NCI-H1930 (cell line): ENCODE results near the gene LILRB1.
"Not testable (repeated sequence)": the region's sequence is repeated elsewhere in the genome, so short reads cannot be mapped to it uniquely, and the experiment has no call there.

Source experiments
- DNase-seq, 2 experiments: peaks; one replicate each; lab custom pipeline; 2025; lab: John Stamatoyannopoulos, UW

The LILRB1 gene

DNA sequence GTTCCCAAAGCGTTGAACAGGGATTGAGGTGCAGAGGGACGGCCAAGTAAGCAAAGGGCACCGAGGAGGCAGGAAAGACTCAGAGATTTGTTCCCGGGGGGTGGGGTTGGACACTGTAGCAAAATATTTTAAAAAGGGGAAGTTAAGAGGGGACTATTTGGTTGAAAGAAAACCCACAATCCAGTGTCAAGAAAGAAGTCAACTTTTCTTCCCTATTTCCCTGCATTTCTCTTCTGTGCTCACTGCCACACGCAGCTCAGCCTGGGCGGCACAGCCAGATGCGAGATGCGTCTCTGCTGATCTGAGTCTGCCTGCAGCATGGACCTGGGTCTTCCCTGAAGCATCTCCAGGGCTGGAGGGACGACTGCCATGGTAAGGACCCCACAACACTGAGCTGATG is at the start of gene LILRB1:
Gene LILRB1 (plus strand): TSS at position 223 of the 400 bp plus-strand sequence. CDS start 590 bp downstream, outside the sequence.
- not testable (repeated sequence) for DNase-seq

GRCh38 chr19:54586397-54586796 is 43.9 kb upstream of the LILRB1 start:
- no peak for DNase-seq

DNA sequence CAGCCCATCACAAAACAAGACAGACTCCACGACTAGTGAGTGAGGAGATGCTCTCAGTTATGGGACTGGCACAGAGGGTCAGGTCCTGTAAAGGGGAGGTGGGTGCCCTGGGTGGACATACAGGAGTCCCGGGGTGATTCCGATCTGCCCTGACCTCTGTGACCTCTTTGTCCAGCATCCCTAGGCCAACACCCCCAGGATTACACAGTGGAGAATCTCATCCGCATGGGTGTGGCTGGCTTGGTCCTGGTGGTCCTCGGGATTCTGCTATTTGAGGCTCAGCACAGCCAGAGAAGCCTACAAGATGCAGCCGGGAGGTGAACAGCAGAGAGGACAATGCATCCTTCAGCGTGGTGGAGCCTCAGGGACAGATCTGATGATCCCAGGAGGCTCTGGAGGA is 43.3 kb upstream of the LILRB1 start:
- DNase-seq = no peak

DNA sequence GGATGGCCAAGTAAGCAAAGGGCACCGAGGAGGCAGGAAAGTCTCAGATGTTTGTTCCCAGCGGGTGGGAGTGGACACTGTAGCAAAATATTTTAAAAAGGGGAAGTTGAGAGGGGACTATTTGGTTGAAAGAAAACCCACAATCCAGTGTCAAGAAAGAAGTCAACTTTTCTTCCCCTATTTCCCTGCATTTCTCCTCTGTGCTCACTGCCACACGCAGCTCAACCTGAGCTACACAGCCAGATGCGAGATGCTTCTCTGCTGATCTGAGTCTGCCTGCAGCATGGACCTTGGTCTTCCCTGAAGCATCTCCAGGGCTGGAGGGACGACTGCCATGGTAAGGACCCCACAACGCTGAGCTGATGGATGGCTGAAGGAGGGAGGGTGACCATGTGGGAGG is 36.8 kb upstream of the LILRB1 start, which contains the start of gene LILRA1:
Gene LILRA1 (plus strand): TSS at position 188 of the 400 bp plus-strand sequence. CDS start 613 bp downstream, outside the sequence.
- DNase-seq = not testable (repeated sequence)

DNA sequence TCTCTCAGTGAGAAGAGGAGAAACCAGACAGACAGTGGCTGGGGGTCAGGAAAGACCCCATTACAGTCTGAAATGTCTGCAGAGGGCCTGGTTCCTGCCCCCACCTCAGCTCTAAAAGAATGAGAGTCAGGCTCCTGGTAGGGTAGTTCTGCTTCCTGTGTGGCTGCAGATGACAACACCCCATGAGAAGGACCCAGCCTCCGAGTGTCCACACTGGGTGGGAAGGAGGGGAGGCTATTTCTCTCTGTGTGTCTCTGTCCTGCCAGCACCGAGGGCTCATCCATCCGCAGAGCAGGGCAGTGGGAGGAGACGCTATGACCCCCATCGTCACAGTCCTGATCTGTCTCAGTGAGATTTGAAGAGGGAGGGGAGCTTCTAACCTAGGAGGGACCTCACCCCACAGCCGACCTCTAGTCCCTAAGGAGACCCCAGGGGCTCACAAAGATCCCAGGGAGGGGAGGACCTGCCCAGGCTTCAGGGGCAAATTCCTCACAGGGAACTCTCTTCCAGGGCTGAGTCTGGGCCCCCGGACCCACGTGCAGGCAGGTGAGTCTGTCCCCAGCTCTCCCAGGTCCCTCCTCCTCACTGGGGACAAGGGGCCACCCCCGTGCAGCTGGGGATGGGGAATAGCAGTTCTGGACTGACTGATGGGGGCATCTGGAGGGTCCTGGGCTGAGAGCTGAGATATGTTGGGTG is 36.2 kb upstream of the LILRB1 start:
- DNase-seq = not testable (repeated sequence)

DNA sequence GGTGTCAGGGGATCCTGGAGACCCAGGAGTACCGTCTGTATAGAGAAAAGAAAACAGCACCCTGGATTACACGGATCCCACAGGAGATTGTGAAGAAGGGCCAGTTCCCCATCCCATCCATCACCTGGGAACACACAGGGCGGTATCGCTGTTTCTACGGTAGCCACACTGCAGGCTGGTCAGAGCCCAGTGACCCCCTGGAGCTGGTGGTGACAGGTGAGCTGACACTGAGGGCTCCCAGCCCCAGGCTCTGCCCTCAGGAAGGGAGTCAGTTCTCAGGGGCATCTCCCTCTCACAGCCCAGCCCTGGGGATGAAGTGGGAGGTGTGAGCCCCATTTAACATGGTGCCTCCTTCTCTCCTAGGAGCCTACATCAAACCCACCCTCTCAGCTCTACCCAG is 35.5 kb upstream of the LILRB1 start:
- no peak for DNase-seq

DNA sequence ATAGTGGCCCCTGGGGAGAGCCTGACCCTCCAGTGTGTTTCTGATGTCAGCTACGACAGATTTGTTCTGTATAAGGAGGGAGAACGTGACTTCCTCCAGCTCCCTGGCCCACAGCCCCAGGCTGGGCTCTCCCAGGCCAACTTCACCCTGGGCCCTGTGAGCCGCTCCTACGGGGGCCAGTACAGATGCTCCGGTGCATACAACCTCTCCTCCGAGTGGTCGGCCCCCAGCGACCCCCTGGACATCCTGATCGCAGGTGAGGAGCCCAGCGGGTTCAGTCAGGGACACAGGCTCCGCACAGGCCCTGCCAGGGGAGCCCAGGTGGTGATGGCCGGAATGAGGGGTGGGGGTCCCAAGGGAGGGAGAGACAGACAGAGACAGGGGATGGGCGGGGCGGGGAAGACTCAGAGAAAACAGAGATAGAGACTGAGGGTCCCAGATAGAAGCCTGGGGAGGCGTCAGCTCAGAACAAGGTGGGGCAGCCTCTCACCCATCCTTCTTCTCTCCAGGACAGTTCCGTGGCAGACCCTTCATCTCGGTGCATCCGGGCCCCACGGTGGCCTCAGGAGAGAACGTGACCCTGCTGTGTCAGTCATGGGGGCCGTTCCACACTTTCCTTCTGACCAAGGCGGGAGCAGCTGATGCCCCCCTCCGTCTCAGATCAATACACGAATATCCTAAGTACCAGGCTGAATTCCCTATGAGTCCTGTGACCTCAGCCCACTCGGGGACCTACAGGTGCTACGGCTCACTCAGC is 34.4 kb upstream of the LILRB1 start:
- not testable (repeated sequence) for DNase-seq

DNA sequence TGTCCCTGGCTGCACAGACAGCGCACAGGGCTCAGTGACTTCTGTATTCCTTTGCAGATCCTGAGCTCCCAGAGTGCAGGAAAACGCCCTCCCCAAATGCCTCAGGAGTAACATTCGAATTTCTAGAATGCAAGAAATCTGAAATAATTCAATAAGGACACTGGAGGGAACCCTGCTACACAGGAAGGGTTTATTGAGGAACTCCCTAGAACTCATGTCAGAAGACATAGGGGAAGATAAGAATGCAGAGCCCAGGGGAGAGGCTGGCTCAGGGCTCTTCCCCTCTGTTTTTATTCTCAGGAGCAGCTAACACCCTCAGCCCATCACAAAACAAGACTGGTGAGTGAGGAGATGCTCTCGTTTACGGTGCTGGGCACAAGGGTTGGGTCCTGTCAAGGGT is 30.1 kb upstream of the LILRB1 start:
- no peak for DNase-seq

GRCh38 chr19:54606230-54606629 is 24.1 kb upstream of the LILRB1 start:
- no peak for DNase-seq

DNA sequence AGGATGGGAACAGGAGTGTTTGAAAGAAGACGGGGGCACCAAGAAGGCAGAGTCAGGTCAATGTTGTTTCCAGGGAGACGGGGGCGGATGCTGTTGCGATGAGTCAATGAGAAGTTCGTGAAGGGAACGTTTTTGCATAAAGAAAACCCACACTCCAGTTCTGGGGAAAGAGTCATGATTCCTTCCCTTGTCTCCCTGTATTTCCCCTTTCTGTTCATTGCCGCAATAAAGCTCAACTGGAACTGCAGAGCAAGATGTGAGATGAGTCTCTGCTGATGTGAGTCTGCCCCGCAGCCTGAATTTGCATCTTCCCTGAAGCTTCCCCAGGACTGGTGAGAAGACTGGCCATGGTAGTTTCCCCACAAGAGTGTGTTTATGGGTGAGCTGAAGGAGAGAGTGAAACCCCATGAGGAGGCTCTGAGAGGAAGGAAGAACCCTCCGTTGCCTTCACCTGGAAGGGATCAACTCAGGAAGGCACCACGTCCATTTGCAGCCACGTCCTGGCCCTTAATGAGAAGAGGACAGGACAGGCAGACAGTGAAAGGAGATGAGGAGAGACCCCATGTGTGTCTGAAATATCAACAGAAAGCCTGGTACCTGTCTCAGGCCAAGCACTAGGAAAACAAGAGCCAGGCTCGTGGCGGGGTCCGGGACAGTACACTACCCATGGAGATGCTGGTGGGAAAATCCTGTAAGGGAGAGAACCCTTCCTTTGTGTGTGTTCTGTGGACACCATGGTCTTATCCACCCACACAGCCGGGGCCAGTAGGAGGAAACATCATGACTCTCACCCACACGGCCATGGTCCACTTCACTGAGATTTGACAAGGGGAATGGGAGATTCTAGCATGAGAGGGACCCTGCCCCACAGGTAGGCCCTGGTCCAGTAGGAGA is 23.1 kb upstream of the LILRB1 start:
- no peak for DNase-seq

DNA sequence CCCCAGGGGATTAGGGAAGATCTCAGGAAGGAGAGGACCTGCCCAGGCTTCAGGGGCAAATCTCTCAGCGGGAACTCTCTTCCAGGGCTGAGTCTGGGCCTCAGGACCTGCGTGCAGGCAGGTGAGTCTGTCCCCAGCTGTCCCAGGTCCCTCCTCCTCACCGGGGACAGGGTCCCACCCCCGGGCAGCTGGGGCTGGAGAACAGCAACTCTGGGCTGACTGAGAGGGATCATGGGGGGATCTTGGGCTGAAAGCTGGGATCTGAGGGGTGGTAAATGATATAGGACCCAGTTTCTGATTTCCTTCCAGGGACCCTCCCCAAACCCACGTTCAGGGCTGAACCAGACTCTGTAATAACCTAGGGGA is 22.5 kb upstream of the LILRB1 start:
- no peak for DNase-seq

- no peak for DNase-seq
These were observed 22.1 kb upstream of the LILRB1 start for GRCh38 chr19:54608205-54608604.

GRCh38 chr19:54608792-54609191 is 21.5 kb upstream of the LILRB1 start:
- no peak for DNase-seq

- no peak for DNase-seq
These were observed 20.9 kb upstream of the LILRB1 start for GRCh38 chr19:54609356-54609791.

- no peak for DNase-seq
These were observed 17.9 kb upstream of the LILRB1 start for GRCh38 chr19:54612428-54612827.

GRCh38 chr19:54614726-54615125 is 15.6 kb upstream of the LILRB1 start:
- DNase-seq = no peak

GRCh38 chr19:54616057-54616456 is 14.2 kb upstream of the LILRB1 start:
- DNase-seq = no peak

GRCh38 chr19:54616821-54617560 is 13.3 kb upstream of the LILRB1 start:
- no peak for DNase-seq

GRCh38 chr19:54620464-54620863 is 9.8 kb upstream of the LILRB1 start:
- DNase-seq = no peak

DNA sequence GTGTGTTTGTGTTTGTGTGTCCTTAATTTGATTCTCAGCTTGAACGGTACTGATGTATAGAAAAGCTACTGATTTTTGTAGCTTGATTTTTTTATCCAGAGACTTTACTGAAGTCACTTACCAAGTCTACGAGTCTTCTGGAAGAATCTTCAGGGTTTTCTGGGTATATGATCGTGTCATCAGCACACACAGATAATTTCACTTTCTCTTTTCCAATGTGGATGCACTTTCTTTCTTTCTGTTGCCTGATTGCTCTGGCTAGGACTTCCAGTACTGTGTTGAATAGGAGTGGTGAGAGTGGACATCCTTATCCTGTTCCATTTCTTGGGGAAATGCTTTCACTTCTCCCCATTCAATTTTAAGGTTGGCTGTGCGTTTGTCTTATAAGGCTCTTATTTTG is 7.9 kb upstream of the LILRB1 start:
- no peak for DNase-seq

DNA sequence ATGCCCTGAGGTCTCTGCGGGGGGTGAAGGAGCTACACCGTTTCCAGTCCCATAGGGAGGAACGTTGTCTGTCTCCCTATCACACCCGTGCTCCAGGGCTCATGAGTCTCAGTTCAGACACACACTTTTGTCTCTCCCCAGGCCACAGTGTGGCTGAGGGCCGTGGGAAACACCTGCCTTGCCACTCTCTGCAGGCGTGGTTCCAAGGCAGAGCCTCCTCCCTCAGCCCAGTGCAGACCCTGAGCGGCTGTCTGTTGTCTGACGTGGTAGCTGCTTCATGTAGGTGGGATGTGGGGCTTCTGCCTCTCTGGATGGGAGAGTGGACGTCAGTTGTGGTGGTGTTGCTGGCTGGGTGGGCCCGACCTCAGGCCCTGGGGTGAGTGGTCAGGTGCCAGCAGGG is 6.0 kb upstream of the LILRB1 start:
- not testable (repeated sequence) for DNase-seq
